T47D (cell line): ENCODE results near the gene KIF15.

Source experiments
- DNase-seq, 2 experiments: peaks; one replicate each; pipeline versions ENCODE4 v3.0.0 to v3.0.0-alpha.2; 2011 to 2012; ENCODE audit warnings: low read depth in 1 of 2, low spot score in 1 of 2
- JUND ChIP-seq: IDR thresholded peaks from 2 replicates; pipeline ENCODE4 v1.6.1; 2012; ENCODE audit warnings: low read depth
- in situ Hi-C: cut with HindIII; loops from 2 replicates; pipeline ENCODE4 v1.10.0; 2016; ENCODE audit warnings: low sequenced_read_pairs, low pct_unique_long_range_greater_than_20kb

Gene KIF15

GRCh38 chr3:44870375-44871061, 108.9 kb downstream of the KIF15 start:
- DNase-seq: peak; percentile 62 to 92
- TF ChIP-seq JUND: no peak
- in situ Hi-C loops: no loop called here

- DNase-seq: no peak
- in situ Hi-C loops: no loop called here
- no peak for TF ChIP-seq JUND
Measured at GRCh38 chr3:44874308-44874707, 112.7 kb downstream of the KIF15 start, which contains the start of gene TGM4. TSS of gene TGM4 (plus strand) at chr3:44874608. CDS start at chr3:44874679, 71 bp downstream.

GRCh38 chr3:44875596-44875995, 114.0 kb downstream of the KIF15 start:
- in situ Hi-C loops: no loop called here
- DNase-seq: no peak
- no peak for TF ChIP-seq JUND

- in situ Hi-C loops: no loop called here
- TF ChIP-seq JUND: no peak
- DNase-seq: no peak
Measured at GRCh38 chr3:44877333-44877732, 115.7 kb downstream of the KIF15 start.

DNA sequence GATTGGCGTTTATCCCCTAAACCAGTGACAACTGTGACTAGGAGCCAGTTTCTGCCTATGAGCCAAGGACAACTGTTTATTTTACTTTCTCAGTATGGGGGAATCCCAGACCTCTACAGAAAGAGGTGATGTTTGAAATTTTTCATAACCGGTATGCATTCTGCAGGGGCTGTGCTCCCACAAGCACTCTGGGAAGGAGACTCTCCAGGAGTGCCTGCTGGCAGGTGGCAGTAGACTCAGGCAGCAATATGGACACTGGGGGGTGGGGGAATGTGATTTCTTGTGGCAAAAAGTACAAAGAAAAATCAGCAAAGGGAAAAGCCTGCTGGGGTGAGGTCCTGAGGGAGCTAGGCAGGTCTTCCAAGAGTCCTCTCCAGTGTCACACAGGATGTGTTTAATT, 118.7 kb downstream of the KIF15 start:
- no peak for DNase-seq
- in situ Hi-C loops: no loop called here
- no peak for TF ChIP-seq JUND

GRCh38 chr3:44883213-44883955, 121.8 kb downstream of the KIF15 start:
- in situ Hi-C loops: no loop called here
- TF ChIP-seq JUND: no peak

DNA sequence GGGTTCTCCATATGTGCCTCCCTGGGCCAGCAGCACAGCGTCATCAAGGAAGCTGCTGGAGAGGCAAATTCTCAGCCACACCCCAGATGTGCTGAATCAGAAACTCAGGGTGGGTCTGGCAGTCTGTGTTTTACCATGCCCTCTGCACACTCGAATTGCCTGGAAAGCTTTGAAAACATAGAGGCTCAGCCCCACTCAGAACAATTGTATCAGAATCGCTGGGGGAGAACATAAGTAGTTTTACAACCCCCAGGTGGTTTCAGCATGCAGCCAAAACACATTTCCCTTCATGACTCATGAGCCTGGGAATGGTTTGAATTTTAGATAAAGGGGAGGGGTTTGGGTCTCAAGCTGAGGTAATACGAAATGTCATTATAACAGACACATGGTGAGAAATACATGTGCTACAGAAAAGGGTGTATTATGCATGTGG, 122.4 kb downstream of the KIF15 start:
- TF ChIP-seq JUND: no peak
- in situ Hi-C loops: no loop called here

More at GRCh38 chr3:44883213-44883955, 121.8 kb downstream of the KIF15 start:
- no peak for DNase-seq

DNA sequence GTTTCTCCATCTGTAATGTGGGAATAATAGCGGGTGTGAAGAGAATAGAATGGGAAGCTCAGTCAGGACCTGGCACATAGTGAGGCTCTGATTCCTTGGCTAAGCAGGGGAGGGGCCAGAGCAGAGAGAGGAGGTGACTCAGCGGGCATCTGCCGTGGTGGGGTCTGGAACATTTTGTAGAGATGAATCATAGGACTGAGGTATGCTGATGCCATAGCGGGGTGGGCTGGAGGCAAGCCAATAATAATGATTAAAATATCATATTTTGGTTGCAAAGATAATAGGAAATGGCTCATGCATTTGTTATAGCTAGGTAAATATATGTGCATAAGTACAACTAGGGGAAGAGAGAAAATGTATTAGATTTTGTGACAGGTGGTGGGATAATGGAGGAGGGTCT, 124.0 kb downstream of the KIF15 start:
- in situ Hi-C loops: no loop called here
- no peak for DNase-seq
- no peak for TF ChIP-seq JUND

More for the DNA sequence above, 122.4 kb downstream of the KIF15 start:
- no peak for DNase-seq

GRCh38 chr3:44886561-44886960, 125.0 kb downstream of the KIF15 start:
- peak in 1 of 2 experiments; percentile 43 for DNase-seq
- no peak for TF ChIP-seq JUND
- in situ Hi-C loops: no loop called here

DNA sequence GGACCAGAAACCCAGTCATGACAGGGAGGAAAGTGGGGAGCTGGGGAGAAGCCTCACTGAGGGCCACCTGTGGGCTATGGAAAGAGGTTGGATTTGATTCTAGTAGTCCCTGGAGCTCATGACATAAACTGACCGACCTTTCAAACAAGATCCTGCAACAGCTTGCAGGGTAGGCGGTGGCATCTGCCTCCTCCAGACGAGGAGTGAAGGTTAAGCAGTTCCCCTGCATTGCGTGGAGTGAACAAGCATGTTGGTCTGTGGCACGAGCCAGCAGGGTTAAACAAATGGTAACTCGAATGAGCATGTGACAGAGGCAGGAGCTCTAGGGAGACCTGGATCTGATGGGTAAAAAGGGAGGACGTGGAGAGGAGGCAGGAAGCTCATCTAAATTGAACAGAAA, 125.5 kb downstream of the KIF15 start:
- no peak for DNase-seq

DNA sequence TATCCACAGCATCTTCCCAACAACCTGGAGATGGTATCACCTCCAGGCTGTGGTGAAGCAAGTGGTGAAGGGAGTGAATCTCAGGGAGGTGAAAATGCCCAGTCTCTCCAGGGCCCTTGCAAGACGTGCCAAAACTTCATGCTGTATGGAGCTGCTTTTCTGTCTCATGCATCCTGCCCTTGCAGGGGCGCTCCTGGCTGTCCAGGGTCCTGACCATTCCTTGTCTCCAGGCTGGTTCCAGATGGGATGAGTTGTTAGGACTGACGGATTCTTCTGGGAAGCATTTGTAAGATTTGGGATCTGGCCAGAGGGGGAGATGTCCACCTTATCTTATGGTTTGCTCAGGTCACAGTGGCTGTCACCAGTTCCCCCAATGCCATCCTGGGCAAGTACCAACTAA, 128.7 kb downstream of the KIF15 start:
- no peak for TF ChIP-seq JUND
- peak in 1 of 2 experiments; percentile 23 for DNase-seq
- in situ Hi-C loops: no loop called here

More for the DNA sequence above, 125.5 kb downstream of the KIF15 start:
- in situ Hi-C loops: no loop called here
- TF ChIP-seq JUND: no peak

- in situ Hi-C loops: no loop called here
- TF ChIP-seq JUND: no peak
- DNase-seq: no peak
Measured at GRCh38 chr3:44890852-44891251, 129.3 kb downstream of the KIF15 start.

DNA sequence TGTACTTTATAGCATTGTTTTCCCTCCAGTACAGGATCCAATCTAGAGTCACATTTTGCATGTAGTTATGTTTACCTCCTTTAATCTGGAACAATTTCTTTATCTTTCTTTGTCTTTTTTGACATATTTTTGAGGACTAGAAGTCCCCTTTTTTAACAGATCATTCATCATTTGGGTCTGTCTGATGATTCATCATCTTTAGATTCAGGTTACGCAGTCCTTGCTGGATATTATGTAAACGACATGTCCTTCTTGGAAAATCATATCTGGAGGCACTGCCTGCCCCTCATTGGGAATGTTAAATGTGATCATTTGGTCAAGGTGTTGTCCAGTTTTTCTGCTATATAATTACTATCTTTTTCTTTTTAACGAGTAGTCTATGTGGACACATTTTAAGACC, 131.1 kb downstream of the KIF15 start:
- in situ Hi-C loops: no loop called here
- DNase-seq: no peak
- TF ChIP-seq JUND: no peak
